ENCODE results near the gene CCNI2. TPM values are rescaled to one million over a fixed set of nuclear protein-coding genes. Genes with fewer than 3 reads are reported as not detected.
A peak's percentile ranks its signal among the peaks of the same experiment; 100 is the strongest.

Gene CCNI2
- total RNA-seq, 1 donor from 2014 or later: 3.8 TPM

DNA sequence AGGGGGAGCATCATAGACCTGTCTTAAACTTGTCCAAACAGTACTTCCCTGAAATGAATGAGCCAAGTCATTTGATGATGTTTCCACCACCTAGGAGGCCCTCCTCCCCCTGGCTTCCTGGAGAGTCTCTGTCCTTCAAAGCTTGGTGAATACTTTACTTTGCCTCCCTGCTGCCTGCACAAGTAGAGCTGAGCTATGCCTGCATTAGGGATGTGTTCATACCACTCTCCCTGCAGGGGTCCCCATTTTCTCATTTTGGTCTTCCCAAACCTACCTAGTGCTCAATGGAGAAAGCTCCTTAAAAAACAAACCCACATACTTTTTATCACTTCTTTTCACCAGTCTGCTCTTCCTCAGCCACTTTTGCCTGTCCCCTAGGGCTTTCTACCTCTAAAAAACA is 7.7 kb downstream of the CCNI2 start:
- TF ChIP-seq, protein P1, sequence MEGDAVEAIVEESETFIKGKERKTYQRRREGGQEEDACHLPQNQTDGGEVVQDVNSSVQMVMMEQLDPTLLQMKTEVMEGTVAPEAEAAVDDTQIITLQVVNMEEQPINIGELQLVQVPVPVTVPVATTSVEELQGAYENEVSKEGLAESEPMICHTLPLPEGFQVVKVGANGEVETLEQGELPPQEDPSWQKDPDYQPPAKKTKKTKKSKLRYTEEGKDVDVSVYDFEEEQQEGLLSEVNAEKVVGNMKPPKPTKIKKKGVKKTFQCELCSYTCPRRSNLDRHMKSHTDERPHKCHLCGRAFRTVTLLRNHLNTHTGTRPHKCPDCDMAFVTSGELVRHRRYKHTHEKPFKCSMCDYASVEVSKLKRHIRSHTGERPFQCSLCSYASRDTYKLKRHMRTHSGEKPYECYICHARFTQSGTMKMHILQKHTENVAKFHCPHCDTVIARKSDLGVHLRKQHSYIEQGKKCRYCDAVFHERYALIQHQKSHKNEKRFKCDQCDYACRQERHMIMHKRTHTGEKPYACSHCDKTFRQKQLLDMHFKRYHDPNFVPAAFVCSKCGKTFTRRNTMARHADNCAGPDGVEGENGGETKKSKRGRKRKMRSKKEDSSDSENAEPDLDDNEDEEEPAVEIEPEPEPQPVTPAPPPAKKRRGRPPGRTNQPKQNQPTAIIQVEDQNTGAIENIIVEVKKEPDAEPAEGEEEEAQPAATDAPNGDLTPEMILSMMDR (conservative IDR thresholded peaks at IDR 0.05; ENCODE audit: low read depth, low read length): peak; percentile 44
- no peak overlapping the region for H3K4me3 ChIP-seq (ENCODE audit: low read depth, low read length)
- no peak for DNase-seq (ENCODE audit: low read depth)

- no peak for DNase-seq (ENCODE audit: low read depth)
- TF ChIP-seq, protein P1 (conservative IDR thresholded peaks at IDR 0.05; ENCODE audit: low read depth, low read length): no peak
- H3K4me3 ChIP-seq (ENCODE audit: low read depth, low read length): no peak overlapping the region
These were observed 9.3 kb downstream of the CCNI2 start for GRCh38 chr5:132756542-132756941.

DNA sequence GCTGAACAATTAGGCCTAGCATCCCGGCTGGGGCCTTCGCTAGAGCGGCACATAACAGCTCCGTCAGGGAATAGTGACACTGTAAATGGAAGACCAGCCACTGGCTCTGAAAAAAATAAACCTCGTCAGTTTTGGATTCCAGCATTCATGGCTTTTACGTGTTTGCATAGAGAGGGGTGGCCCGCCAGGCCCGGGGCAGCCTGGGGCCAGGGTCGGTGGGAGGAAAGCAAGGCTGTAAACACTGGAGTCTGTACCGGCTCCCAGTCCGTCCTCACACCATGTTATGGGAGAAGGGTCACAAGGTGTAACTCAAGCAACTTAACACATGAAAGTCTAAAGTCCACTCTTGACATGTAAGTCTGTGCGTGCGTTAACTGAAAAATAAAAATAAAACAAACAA is 11.2 kb downstream of the CCNI2 start:
- DNase-seq (ENCODE audit: low read depth): no peak
- H3K4me3 ChIP-seq (ENCODE audit: low read depth, low read length): no peak overlapping the region
- TF ChIP-seq, protein P1 (conservative IDR thresholded peaks at IDR 0.05; ENCODE audit: low read depth, low read length): no peak

GRCh38 chr5:132759114-132760048 is 12.2 kb downstream of the CCNI2 start:
- DNase-seq (ENCODE audit: low read depth): no peak
- TF ChIP-seq, protein P1 (conservative IDR thresholded peaks at IDR 0.05; ENCODE audit: low read depth, low read length): no peak
- no peak overlapping the region for H3K4me3 ChIP-seq (ENCODE audit: low read depth, low read length)

GRCh38 chr5:132760049-132760420 is 12.8 kb downstream of the CCNI2 start:
- DNase-seq (ENCODE audit: low read depth): no peak
- no peak overlapping the region for H3K4me3 ChIP-seq (ENCODE audit: low read depth, low read length)
- TF ChIP-seq, protein P1 (conservative IDR thresholded peaks at IDR 0.05; ENCODE audit: low read depth, low read length): no peak

DNA sequence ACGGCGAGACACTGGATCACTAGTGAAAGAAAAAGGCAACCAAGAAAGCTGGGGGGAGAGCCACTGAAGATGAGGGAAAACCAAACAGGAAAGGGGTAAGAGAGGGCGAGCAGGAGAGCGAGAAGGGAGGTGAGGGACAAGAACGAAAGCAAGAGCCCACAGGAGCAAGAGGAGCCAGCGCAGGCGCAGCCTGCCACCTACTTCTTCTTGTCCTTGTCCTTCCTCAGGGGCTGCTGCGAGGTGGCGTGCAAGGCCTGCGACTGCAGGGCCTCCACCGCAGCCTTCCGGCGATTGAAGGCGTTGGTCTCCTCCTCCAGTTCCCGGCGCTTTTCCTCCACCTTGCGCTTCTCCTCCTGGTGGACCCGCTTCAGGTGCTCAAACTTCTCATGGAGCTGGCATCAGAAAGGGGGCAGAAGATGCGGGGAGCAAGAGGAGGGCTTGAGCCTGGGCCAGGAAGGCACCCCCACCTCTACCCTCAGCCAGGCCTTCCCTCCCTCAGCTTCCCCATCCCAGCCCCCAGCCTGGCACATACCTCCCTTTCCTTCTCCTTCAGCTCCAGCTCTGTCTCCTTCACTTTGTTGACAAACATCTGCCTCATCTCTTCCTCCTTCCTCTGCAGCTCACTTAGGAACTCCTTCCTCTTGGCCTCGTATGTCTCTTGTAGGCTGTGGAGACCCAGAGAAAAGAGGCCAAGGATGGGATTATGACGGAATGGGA is 13.5 kb downstream of the CCNI2 start:
- TF ChIP-seq, protein P1 (conservative IDR thresholded peaks at IDR 0.05; ENCODE audit: low read depth, low read length): no peak
- DNase-seq (ENCODE audit: low read depth): no peak

More for the DNA sequence above, 13.5 kb downstream of the CCNI2 start:
- H3K4me3 ChIP-seq (ENCODE audit: low read depth, low read length): no peak overlapping the region

Measured in epithelial cell of proximal tubule (primary cell).